Heart left ventricle (tissue), 16 donors: ENCODE measurements around the gene TNS1. TPM values are rescaled to one million over a fixed set of nuclear protein-coding genes. Genes with fewer than 3 reads are reported as not detected.

Experiments used
- ATAC-seq, 4 donors: fragments of 200-7000 bp; cut with Tn5 transposase; one replicate each; pipeline ENCODE4 v1.9.1; 2020 to 2022; ENCODE audit warnings: moderate library complexity in 4 of 4, mild to moderate bottlenecking in 3 of 4, moderate number of reproducible peaks in 1 of 4
- DNase-seq, 5 donors: peaks; one replicate each; pipeline ENCODE4 v3.0.0-alpha.2; 2020
- H3K27ac ChIP-seq, 12 donors: fragments of 200-600 bp; sonication (generic) in 4 of 12; one replicate each; pipeline versions ENCODE4 v1.5.0 to v1.8.0; 2016 to 2022; ENCODE audit warnings: mild to moderate bottlenecking in 2 of 12
- H3K27me3 ChIP-seq, 9 donors: fragments of 200-600 bp; sonication (generic) in 2 of 9; one replicate each; pipeline versions ENCODE4 v1.5.1 to v1.8.0; 2016 to 2022; ENCODE audit warnings: mild to moderate bottlenecking in 3 of 9
- H3K36me3 ChIP-seq, 9 donors: fragments of 200-600 bp; sonication (generic) in 2 of 9; one replicate each; pipeline versions ENCODE4 v1.5.0 to v1.8.0; 2018 to 2022; ENCODE audit warnings: mild to moderate bottlenecking in 2 of 9
- H3K4me1 ChIP-seq, 12 donors: fragments of 200-600 bp; sonication (generic) in 4 of 12; one replicate each; pipeline versions ENCODE4 v1.5.0 to v1.8.0; 2016 to 2022; ENCODE audit warnings: mild to moderate bottlenecking in 3 of 12
- H3K4me3 ChIP-seq, 12 donors: fragments of 200-600 bp; sonication (generic) in 4 of 12; one replicate each; pipeline versions ENCODE4 v1.5.0 to v1.8.0; 2017 to 2022; ENCODE audit warnings: mild to moderate bottlenecking in 9 of 12, moderate library complexity in 4 of 12
- H3K9me3 ChIP-seq, 12 donors: fragments of 200-600 bp; sonication (generic) in 4 of 12; one replicate each; pipeline versions ENCODE4 v1.5.0 to v1.8.0; 2016 to 2022; ENCODE audit warnings: mild to moderate bottlenecking in 1 of 12
- POLR2A ChIP-seq, 2 donors: fragments of 450-650 bp; IDR thresholded peaks; one replicate each; pipeline ENCODE4 v1.6.1; 2017; ENCODE audit warnings: antibody characterized with exemption in 2 of 2, mild to moderate bottlenecking in 2 of 2, moderate library complexity in 2 of 2
- WGBS, 4 donors: extraction: QIAGEN DNeasy Blood & Tissue Kit in 2 of 4; methylation state at CpG; one replicate each; pipeline versions ENCODE4 v1.1.5 to v1.1.7; 2013 to 2018; 5-methylcytosine and 5-hydroxymethylcytosine counted together
- intact Hi-C, 10 donors: fragments of 100-400 bp; cut with DNase I; formaldehyde crosslinking; loops; one replicate each; pipeline versions ENCODE4 v1.11.1 to v1.14.2; 2022
- polyA plus RNA-seq, 2 donors: library from polyadenylated mRNA; stranded (reverse); fragments of 200-250 nt; gene quantifications; one replicate each; pipeline ENCODE4 v1.2.3, GENCODE V29; 2013
- total RNA-seq, 9 donors: library from RNA; depleted of rRNA in 2 of 9; stranded (reverse); fragments of >200 nt in 2 of 9; fragmentation: NEBNext Ultra II Directional in 3 of 9; extraction: Animal tissue kit (Norgen Biotek cat#: 25700) in 3 of 9; gene quantifications; one replicate each; pipeline versions ENCODE4 v1.1.0 to v1.2.4, GENCODE V29; 2016 to 2023
- TF ChIP-seq, protein P1 (sequence below), 12 donors: fragments of 200-600 bp; sonication (generic) in 4 of 12; IDR thresholded peaks; one replicate each; pipeline versions ENCODE4 v1.5.0 to v1.8.0; 2018 to 2022; ENCODE audit warnings: antibody characterized with exemption in 12 of 12, mild to moderate bottlenecking in 5 of 12
- donor health status: ischemic (EF 13 %, LVEDD 7.1; RV severe dilation, severe dysfunction).
- donor health status: healthy with polysubstance abuse.
- donor health status: DM: no; HTN: yes; CAD: no.
- donor health status: DM: no; HTN: no; CAD: no.
- donor health status: ischemic (EF 25% LVEDD 6.9; RV normal size, moderate dysfunction).
- donor health status: ischemic (EF 25% LVEDD 5.7; RV mildly dilated, moderate dysfunction).
- donor health status: healthy.
- donor health status: DM: yes; HTN: yes; CAD: no.
- donor health status: ischemic (EF 35%, LVEDD 5.7; RV mildly dilated, moderate dysfunction).
- donor health status: nonischemic (EF 11% LVEDD 7.7; RV severe dilation, severe dysfunction).
- donor health status: DM: yes; HTN: yes; CAD: no.
- donor health status: PGD.
- donor health status: ischemic (EF 29% LVEDD 5.4; RV normal size, mild dysfunction).
- donor health status: nonischemic (EF 23%, LVEDD 6.1; RV moderate dilation, normal function).

TNS1 gene
- total and polyA plus RNA-seq, 11 donors, result 243 to 899 (median 669) TPM

DNA sequence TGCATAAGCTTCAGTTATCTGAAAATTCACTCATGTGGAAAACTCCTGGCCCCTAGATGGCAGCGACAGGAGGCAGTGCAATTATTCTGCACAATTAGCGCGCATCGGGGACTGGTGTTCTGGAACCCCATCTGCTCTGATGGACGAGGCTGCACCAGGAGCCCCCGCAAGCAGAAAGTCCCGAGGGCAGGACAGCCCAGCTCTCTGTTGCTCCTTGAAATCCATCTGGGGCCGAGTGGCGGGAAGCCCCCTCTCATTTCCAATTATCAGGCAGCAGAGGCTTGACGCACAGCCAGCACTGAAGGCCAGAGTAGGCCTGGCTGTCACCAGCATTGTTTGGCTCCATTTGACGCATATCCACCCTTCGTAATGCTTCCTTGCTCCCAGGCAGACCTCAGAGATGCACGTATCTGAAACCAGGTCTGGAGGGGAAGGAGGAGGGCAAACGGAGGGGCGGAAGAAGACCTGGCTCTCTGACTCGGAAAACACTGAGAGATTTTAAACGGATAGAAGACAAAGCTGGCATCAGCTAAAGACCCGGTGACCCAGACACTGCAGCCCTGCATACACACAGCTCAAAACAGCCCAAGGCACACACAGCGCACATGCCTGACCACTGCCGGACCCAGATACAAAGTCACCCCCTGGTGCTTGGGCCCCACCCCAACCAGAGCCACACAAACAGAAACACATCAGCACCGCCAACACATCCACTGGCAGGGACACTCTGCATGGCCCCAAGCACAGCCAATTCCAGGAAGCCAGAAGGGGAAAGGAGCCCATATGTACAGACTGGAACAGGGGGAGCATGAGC is 69.8 kb downstream of the TNS1 start:
- H3K27me3 ChIP-seq, result no peaks in the 10 kb centered on the region
- H3K4me3 ChIP-seq, result peak overlapping the region in 9 of 12 donors; percentile 5 to 95 (median 30)
- TF ChIP-seq POLR2A (IDR thresholded peaks at IDR 0.05), result no peak
- TF ChIP-seq, protein P1, sequence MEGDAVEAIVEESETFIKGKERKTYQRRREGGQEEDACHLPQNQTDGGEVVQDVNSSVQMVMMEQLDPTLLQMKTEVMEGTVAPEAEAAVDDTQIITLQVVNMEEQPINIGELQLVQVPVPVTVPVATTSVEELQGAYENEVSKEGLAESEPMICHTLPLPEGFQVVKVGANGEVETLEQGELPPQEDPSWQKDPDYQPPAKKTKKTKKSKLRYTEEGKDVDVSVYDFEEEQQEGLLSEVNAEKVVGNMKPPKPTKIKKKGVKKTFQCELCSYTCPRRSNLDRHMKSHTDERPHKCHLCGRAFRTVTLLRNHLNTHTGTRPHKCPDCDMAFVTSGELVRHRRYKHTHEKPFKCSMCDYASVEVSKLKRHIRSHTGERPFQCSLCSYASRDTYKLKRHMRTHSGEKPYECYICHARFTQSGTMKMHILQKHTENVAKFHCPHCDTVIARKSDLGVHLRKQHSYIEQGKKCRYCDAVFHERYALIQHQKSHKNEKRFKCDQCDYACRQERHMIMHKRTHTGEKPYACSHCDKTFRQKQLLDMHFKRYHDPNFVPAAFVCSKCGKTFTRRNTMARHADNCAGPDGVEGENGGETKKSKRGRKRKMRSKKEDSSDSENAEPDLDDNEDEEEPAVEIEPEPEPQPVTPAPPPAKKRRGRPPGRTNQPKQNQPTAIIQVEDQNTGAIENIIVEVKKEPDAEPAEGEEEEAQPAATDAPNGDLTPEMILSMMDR (IDR thresholded peaks at IDR 0.05), result peak in 1 of 12 donors; percentile 12
- H3K36me3 ChIP-seq, result peaks cover 0 to 17% (median 5%) of the 10 kb centered on the region in 9 donors
- WGBS, 4 donors, result 18 to 24% (median 20%) methylated on average over 21 of the region's 21 CpGs
- peak overlapping the region; percentile 92 to 99 (median 96) for H3K27ac ChIP-seq
- no peaks in the 10 kb centered on the region for H3K9me3 ChIP-seq
- DNase-seq (peak in 4 of 5 donors; percentile 60 to 74 (median 70)), ATAC-seq (peak; percentile 9 to 53 (median 32))
- intact Hi-C loops, result loop anchor here in 2 of 10 donors (5.0 to 10.0 kb wide), 2 partner anchors 52 to 146 kb away; no protein-coding TSS in a partner anchor
- peaks cover 47 to 100% (median 100%) of the 10 kb centered on the region in 12 donors for H3K4me1 ChIP-seq

DNA sequence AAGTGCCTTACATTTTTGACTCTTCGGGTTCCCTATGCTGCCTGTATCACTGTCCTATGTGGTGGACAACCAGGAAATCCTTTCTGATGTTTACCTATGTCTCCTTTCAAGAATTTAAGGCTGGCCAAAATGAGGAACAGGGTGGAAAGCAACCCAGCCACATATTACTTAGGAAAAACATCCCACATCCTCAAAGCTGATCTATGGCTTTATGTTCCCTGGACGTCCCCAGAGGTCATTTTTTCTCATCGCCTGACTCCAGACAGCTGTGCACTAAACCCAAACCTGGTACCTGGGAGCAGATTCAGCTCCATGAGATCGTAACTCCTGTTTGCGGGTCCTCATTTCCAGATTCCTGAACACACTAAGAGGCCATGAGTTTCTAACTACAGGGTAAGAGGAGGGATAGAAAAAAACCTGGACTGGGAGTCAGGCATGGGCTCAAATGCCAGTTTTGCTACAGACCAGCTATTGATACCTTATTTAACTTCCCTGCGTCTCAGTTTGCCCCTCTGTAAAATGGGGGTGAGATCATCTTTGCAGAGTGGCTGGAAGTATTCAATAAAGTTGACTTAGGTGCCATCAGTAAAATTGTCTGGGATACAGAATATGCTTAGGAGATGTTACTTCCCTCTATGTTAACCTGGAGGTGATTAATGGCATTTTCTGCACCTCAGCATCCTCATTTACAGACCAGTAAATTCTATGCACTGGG is 70.8 kb downstream of the TNS1 start:
- peak overlapping the region; percentile 92 to 99 (median 96) for H3K27ac ChIP-seq
- no peak for TF ChIP-seq POLR2A (IDR thresholded peaks at IDR 0.05)
- TF ChIP-seq, protein P1 (IDR thresholded peaks at IDR 0.05), result no peak
- no peaks in the 10 kb centered on the region for H3K9me3 ChIP-seq
- intact Hi-C loops, result loop anchor here in 2 of 10 donors (5.0 to 10.0 kb wide), 2 partner anchors 53 to 145 kb away; no protein-coding TSS in a partner anchor
- H3K36me3 ChIP-seq, result peaks cover 0 to 17% (median 5%) of the 10 kb centered on the region in 9 donors
- ATAC-seq (no peak), DNase-seq (peak in 1 of 5 donors; percentile 10)
- peaks cover 48 to 100% (median 100%) of the 10 kb centered on the region in 12 donors for H3K4me1 ChIP-seq
- no peak overlapping the region for H3K4me3 ChIP-seq
- H3K27me3 ChIP-seq, result no peaks in the 10 kb centered on the region
- WGBS, 4 donors, result 62 to 71% (median 68%) methylated on average over 6 of the region's 6 CpGs

DNA sequence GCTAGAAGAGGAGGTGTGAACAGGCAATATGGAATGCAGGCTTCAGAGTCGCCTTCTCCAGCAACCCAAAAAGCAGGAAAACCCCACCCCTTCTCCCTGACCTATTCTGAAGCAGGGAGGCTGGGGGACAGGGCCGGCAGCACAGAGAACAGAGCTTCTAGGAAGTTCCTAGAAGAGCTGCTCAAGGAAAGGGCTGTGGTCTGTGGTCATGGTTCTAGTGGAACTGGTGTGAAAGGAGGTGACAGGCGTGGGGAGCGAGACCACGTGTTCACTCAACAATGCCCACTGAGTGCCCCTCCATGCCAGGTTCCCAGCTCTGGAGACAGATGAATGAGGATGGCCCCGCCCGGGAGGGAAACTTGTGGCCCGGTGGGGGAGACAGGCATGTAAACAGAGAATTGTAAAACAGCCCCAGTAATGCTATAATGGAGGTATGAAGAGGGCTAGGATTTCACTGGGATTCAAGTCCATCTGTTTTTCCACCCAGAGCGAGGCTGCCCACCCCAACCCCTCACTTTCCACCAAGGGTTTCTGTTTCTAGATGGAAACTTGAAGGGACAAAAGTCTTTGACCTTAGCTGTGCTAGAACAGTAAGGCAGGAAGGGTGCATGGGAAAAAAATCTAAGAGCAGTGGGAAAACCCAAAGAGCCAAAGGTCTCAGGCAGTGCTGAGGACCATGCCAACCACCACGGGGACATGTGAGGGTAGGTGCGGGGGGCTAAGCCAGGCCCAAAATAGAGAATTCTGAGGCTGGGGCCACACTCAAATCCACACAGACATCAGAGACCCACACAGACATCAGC is 71.8 kb downstream of the TNS1 start:
- DNase-seq, result peak in 2 of 5 donors; percentile 28 to 61
- no peaks in the 10 kb centered on the region for H3K27me3 ChIP-seq
- peak overlapping the region in 1 of 12 donors; percentile 4 for H3K4me3 ChIP-seq
- H3K36me3 ChIP-seq, result peaks cover 0 to 24% (median 10%) of the 10 kb centered on the region in 9 donors
- no peak for ATAC-seq
- no peak for TF ChIP-seq POLR2A (IDR thresholded peaks at IDR 0.05)
- TF ChIP-seq, protein P1 (IDR thresholded peaks at IDR 0.05), result no peak
- H3K4me1 ChIP-seq, result peaks cover 45 to 100% (median 100%) of the 10 kb centered on the region in 12 donors
- H3K9me3 ChIP-seq, result no peaks in the 10 kb centered on the region
- WGBS, 4 donors, result 35 to 42% (median 40%) methylated on average over 11 of the region's 11 CpGs
- peak overlapping the region; percentile 89 to 99 (median 96) for H3K27ac ChIP-seq
- intact Hi-C loops, result loop anchor here in 2 of 10 donors (5.0 to 10.0 kb wide), 2 partner anchors 54 to 144 kb away; no protein-coding TSS in a partner anchor
